ENCODE results near the gene NFATC2.

DNA sequence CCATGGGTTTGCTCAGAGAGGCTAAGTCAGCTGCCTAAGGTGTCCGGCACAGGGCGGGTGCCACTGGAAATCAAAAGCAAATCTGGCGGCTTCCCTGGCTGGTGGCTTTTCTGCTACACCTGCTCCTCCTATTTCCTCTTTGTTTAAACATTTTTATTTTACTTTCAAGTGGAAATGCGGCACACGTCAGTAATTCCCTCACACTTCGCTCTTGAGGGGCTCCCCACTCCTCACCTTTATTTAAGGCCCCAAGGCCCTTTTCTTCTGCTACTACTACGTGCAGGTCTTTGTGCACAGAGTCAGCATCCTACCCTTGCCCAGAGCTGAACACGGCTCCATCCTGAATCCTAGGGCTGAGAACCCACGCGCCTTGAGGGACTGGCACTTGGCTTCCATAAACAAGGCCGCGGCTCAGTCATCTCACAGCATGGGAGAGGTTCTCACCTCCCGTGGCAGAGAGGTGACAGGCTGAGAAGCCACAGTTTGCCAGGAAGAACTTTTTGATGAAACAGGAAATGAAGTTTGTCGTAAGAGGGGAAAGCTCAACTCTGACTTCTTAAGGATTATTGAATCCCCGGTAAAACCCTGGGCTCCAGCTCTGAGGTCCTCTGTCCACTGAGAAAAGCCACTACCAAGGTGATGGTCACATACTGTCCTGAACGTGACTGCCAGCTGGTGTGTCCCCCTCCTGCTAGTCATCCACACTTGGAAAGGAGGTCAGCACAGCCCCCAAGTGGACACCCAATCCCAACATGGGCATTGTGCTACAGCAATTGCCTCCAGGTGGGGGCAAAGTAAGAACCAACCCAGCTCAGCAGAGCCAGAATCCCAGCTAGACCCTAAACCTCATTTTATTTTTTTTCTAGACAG, 48.0 kb downstream of the NFATC2 start:
- TF ChIP-seq, protein P1, sequence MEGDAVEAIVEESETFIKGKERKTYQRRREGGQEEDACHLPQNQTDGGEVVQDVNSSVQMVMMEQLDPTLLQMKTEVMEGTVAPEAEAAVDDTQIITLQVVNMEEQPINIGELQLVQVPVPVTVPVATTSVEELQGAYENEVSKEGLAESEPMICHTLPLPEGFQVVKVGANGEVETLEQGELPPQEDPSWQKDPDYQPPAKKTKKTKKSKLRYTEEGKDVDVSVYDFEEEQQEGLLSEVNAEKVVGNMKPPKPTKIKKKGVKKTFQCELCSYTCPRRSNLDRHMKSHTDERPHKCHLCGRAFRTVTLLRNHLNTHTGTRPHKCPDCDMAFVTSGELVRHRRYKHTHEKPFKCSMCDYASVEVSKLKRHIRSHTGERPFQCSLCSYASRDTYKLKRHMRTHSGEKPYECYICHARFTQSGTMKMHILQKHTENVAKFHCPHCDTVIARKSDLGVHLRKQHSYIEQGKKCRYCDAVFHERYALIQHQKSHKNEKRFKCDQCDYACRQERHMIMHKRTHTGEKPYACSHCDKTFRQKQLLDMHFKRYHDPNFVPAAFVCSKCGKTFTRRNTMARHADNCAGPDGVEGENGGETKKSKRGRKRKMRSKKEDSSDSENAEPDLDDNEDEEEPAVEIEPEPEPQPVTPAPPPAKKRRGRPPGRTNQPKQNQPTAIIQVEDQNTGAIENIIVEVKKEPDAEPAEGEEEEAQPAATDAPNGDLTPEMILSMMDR (conservative IDR thresholded peaks at IDR 0.05 in 1 of 2, IDR thresholded peaks at IDR 0.05 in 1 of 2; ENCODE audit: extremely low read depth in 1 of 2, insufficient read depth in 1 of 2, low read depth in 1 of 2, low read length in 2 of 2) = no peak
- no peak for TF ChIP-seq EZH2 (IDR thresholded peaks at IDR 0.05; ENCODE audit: borderline replicate concordance, low read length)

All from mammary epithelial cell (primary cell).